ENCODE results near the gene TRIM5. TPM values are rescaled to one million over a fixed set of nuclear protein-coding genes. Genes with fewer than 3 reads are reported as not detected.

The TRIM5 gene
- total and polyA plus RNA-seq, 3 donors from 2014 or later: 8.8 to 16.2 (median 10.8) TPM

- H3K36me3 ChIP-seq (ENCODE audit: low read depth, missing control alignments): no peaks in the 10 kb centered on the region
Measured at GRCh38 chr11:5631417-5631816, 53.5 kb downstream of the TRIM5 start.

GRCh38 chr11:5626196-5626595 lies 58.7 kb downstream of the TRIM5 start:
- 76 to 79% methylated on average over 5 of the region's 5 CpGs for WGBS, 2 donors
- no peak overlapping the region for H3K27ac ChIP-seq

More at GRCh38 chr11:5631417-5631816, 53.5 kb downstream of the TRIM5 start:
- DNase-seq: no peak
- H3K9me3 ChIP-seq: no peaks in the 10 kb centered on the region
- H3K27me3 ChIP-seq: no peaks in the 10 kb centered on the region
- no peak overlapping the region for H3K27ac ChIP-seq
- WGBS, 2 donors: 52 to 64% methylated on average over 2 of the region's 2 CpGs
- intact Hi-C loops (cut with DNase I; ENCODE audit: low total_unique reads): no loop called here
- no peaks in the 10 kb centered on the region for H3K4me1 ChIP-seq
- no peak overlapping the region for H3K4me3 ChIP-seq
- TF ChIP-seq CTCF (IDR thresholded peaks at IDR 0.05) (no peak), POLR2A (IDR thresholded peaks at IDR 0.05) (no peak)

DNA sequence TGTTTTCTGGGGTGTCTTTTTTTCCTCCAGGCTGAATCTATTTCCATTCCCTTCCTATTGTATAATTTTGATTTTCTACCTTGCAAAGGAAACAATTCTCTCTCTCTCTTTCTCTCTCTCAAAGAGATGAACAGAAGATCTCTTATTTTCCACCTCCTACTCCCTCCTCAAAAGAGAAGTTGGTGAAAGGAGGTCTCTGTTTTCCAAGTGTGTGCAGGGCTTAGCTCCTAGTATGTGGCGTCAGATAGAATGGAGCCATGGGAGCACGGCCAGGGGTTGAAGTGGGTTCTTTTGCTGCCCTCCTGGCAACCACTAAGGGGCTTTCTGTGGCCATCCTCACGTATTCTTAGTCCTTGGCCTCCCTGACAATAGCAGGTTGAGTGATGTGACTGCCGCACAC lies 59.6 kb downstream of the TRIM5 start:
- 21 to 36% methylated on average over 4 of the region's 4 CpGs for WGBS, 2 donors
- no peaks in the 10 kb centered on the region for H3K36me3 ChIP-seq (ENCODE audit: low read depth, missing control alignments)
- H3K4me3 ChIP-seq: peak overlapping the region; percentile 44 to 69
- DNase-seq: peak; percentile 20
- peak overlapping the region; percentile 69 to 75 for H3K27ac ChIP-seq
- intact Hi-C loops (cut with DNase I; ENCODE audit: low total_unique reads): no loop called here
- TF ChIP-seq CTCF (IDR thresholded peaks at IDR 0.05) (no peak), POLR2A (IDR thresholded peaks at IDR 0.05) (no peak)
- H3K27me3 ChIP-seq: no peaks in the 10 kb centered on the region
- H3K9me3 ChIP-seq: no peaks in the 10 kb centered on the region
- H3K4me1 ChIP-seq: peaks cover 10% of the 10 kb centered on the region

More at GRCh38 chr11:5626196-5626595, 58.7 kb downstream of the TRIM5 start:
- Histone ChIP-seq H3K4me1 (peaks cover 10% of the 10 kb centered on the region), H3K36me3 (ENCODE audit: low read depth, missing control alignments) (no peaks in the 10 kb centered on the region), H3K27me3 (no peaks in the 10 kb centered on the region), H3K4me3 (no peak overlapping the region), H3K9me3 (no peaks in the 10 kb centered on the region)
- TF ChIP-seq POLR2A (IDR thresholded peaks at IDR 0.05) (no peak), CTCF (IDR thresholded peaks at IDR 0.05) (no peak)
- intact Hi-C loops (cut with DNase I; ENCODE audit: low total_unique reads): no loop called here
- no peak for DNase-seq

DNA sequence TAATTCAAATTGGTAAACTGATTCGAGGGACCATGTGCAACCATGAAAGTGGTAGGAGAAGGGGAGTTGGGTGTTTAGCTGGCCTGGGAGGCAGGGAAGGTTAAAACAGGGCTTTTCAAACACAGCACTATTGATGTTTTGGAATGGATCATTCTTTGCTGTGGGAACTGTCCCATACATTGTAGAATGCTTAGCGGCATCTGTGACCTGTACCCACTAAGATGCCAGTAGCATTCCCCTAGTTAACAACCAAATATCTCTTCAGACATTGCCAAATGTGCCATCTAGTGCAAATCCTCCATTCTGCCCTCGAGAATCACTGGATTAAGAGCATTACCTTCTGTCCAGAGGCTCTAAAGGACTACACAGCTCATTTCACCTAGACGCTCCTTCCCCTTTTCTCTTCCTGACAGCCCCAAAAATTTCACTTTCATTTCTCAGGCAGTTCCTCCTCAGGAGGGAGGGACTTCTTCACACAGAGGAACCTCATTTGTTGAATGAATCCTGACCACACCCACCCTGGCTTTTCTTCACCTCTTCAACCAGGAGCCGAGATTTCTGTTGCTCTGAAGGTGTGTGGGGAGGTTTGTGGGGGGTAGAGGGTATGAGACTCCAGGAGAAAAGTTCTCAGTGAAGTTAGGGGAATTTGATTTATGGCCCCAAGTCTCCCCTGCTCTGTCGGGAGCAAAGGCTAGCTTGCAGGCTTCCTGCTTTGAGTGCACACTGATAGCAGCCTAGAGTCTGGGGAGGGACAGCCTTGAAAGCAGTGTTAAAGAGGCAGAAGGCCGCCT lies 60.2 kb downstream of the TRIM5 start, which contains the start of gene TRIM34:
TRIM34 (plus strand) TSS at position 513 of the 791 bp plus-strand sequence. CDS start 7,331 bp downstream, outside the sequence.
- WGBS, 2 donors: 24% methylated on average over 7 of the region's 7 CpGs
- peaks cover 10% of the 10 kb centered on the region for H3K4me1 ChIP-seq
- H3K27ac ChIP-seq: peak within 1 kb of the TSS; percentile 69 to 75
- no peak for TF ChIP-seq CTCF (IDR thresholded peaks at IDR 0.05)
- no peak for TF ChIP-seq POLR2A (IDR thresholded peaks at IDR 0.05)
- no peaks in the 10 kb centered on the region for H3K36me3 ChIP-seq (ENCODE audit: low read depth, missing control alignments)
- no peaks in the 10 kb centered on the region for H3K27me3 ChIP-seq
- no peaks in the 10 kb centered on the region for H3K9me3 ChIP-seq
- DNase-seq: peak; percentile 89
- intact Hi-C loops (cut with DNase I; ENCODE audit: low total_unique reads): no loop called here
- peak within 1 kb of the TSS; percentile 44 to 69 for H3K4me3 ChIP-seq

Measured in testis (tissue), 3 donors.